Stimulated activated CD8-positive, alpha-beta memory T cell treated with anti-CD3 and anti-CD28 coated beads, Interleukin-12 subunit alpha, Interleukin-12 subunit beta, amount 100 ng/mL, for 1 hour (primary cell): ENCODE data around the gene TAGLN3.

Experiments
- DNase-seq: peaks from one replicate; pipeline ENCODE4 v3.0.0-alpha.2; 2020; ENCODE audit warnings: low read depth

Gene TAGLN3

DNA sequence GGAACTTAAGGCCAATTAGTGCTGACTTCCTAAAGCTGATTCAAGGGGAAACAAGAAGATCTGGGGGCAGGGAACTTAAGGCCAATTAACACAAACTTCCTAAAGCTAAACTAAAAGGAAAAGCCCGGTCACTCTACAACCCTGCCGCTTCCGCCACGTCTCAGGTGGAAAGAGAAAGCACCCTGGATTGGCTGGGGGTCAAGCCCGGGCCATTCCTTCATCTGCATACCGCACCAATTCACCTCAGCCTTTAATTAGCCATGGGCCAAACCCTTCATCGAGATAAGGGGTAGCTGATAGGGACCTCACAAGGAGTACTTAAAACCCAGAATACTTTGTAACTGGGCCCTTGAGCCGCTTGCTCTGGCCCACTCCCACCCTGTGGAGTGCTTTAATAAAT, 50.2 kb downstream of the TAGLN3 start:
- DNase-seq, result no peak

DNA sequence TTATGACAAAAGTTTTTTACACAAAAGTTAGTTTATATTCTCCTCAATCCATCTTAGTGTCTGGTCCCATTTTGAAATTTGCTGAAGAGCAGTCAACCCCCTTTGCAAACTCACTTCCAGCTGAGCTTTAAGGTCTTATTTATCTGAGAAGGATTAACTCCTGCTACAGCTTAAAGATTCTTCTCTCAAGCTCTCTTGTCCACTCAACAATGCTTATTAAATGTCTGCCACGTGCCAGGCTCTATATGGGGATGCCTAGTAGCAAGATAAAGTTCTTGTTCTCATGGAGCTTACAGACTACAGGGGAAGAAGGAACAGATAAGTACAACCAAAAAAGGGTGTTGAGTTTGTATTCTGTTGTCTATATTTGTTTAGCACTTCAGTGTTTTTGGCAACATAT, 54.5 kb downstream of the TAGLN3 start:
- DNase-seq, result no peak

DNA sequence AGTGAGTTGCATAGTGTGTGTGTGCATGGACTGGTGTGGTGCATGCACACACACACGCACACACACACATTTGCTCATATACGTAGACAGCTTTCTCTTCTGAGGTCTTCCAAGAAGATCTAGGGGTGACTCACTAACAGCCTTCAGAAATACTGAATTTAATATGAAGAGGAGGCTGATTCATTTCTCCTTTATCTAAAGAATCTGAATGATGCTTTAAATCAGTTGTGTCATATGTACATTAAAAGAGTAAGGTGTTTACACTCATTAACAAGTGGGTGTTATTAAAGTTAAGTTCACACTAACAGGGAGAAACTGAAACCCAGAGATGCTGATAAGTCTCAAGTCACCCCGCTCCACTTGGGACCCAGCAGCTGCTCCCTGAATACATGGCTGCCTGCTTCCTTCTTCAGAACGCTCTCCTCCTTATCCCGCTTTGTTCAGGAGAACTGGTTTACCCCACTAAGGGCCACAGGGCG, 57.8 kb downstream of the TAGLN3 start:
- DNase-seq, result no peak

DNA sequence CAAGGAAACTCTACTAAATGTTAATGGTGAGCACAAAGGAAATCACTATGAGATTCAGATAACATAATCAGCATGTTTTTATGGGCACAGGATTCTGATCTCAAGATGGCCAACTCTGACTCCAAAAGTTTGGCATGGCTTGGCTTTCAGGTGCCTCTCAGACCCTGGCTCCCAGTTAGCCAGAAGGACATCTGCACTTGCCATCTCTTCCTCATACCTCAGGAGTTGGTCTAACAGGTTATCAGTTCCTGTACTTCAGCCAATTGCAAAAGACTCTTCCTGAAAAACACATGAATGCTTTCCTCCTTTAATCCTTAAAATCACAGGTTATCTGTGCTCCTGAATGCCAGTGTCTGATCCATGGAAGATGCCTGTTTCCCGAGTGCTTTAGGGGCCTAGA, 60.8 kb downstream of the TAGLN3 start:
- no peak for DNase-seq

DNA sequence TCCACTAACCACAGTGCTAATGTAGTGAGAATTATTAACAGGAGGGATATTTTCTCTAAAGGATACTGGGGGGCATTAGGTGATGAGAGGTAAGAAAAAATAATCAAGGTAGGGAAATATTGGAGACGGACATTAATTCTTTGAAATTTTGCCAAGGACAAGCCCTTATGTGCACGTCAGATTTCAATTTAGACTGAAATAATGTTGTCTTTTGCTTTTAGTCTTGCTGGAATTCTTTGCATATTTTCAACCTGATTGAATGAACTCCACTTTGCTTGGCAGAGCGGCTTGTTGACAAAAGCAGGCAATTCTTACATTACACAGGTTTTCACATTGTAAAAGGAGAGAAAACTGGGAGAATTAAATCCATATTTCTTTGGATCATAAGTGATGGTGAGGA, 62.4 kb downstream of the TAGLN3 start:
- no peak for DNase-seq
